HL-60 (cell line): ENCODE results near the gene C19orf12.

Experiments
- GABPA ChIP-seq: IDR thresholded peaks from 2 replicates; pipeline ENCODE4 v1.6.1; 2012; ENCODE audit warnings: low read depth
- POLR2AphosphoS5 ChIP-seq: IDR thresholded peaks from 2 replicates; pipeline ENCODE4 v1.6.1; 2012; ENCODE audit warnings: low read depth
- SPI1 ChIP-seq: IDR thresholded peaks from 2 replicates; pipeline ENCODE4 v1.6.1; 2012; ENCODE audit warnings: low read depth, mild to moderate bottlenecking, borderline replicate concordance
- TF ChIP-seq, protein P1 (sequence below): IDR thresholded peaks from one replicate; pipeline ENCODE4 v1.5.1; 2011; ENCODE audit warnings: low read length, control low read depth, inconsistent platforms; ENCODE audit not compliant: insufficient read depth
- TF ChIP-seq, protein P2 (sequence below): IDR thresholded peaks from 2 replicates; pipeline ENCODE4 v1.6.1; 2012; ENCODE audit warnings: low read depth; ENCODE audit not compliant: insufficient replicate concordance

DNA sequence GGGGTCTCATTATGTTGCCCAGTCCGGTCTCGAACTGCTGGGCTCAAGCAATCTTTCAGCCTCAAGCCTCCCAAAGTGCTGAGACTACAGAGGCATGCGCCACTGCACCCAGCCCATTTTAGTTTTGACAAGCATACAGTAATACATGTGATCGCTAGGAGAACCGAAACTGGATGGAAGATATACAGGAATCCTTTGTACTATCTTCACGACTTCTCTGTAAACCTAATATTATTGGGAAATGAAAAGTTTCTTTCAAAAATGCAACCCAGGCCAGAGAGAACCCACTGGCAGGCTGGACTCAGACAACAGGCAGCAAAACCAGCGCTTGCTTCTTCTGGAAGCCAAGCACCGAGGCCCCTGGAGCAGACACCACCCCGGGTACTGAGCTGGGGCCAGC is 9.4 kb downstream of the C19orf12 start:
- TF ChIP-seq, protein P1, sequence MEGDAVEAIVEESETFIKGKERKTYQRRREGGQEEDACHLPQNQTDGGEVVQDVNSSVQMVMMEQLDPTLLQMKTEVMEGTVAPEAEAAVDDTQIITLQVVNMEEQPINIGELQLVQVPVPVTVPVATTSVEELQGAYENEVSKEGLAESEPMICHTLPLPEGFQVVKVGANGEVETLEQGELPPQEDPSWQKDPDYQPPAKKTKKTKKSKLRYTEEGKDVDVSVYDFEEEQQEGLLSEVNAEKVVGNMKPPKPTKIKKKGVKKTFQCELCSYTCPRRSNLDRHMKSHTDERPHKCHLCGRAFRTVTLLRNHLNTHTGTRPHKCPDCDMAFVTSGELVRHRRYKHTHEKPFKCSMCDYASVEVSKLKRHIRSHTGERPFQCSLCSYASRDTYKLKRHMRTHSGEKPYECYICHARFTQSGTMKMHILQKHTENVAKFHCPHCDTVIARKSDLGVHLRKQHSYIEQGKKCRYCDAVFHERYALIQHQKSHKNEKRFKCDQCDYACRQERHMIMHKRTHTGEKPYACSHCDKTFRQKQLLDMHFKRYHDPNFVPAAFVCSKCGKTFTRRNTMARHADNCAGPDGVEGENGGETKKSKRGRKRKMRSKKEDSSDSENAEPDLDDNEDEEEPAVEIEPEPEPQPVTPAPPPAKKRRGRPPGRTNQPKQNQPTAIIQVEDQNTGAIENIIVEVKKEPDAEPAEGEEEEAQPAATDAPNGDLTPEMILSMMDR = no peak
- no peak for TF ChIP-seq GABPA
- TF ChIP-seq, protein P2, sequence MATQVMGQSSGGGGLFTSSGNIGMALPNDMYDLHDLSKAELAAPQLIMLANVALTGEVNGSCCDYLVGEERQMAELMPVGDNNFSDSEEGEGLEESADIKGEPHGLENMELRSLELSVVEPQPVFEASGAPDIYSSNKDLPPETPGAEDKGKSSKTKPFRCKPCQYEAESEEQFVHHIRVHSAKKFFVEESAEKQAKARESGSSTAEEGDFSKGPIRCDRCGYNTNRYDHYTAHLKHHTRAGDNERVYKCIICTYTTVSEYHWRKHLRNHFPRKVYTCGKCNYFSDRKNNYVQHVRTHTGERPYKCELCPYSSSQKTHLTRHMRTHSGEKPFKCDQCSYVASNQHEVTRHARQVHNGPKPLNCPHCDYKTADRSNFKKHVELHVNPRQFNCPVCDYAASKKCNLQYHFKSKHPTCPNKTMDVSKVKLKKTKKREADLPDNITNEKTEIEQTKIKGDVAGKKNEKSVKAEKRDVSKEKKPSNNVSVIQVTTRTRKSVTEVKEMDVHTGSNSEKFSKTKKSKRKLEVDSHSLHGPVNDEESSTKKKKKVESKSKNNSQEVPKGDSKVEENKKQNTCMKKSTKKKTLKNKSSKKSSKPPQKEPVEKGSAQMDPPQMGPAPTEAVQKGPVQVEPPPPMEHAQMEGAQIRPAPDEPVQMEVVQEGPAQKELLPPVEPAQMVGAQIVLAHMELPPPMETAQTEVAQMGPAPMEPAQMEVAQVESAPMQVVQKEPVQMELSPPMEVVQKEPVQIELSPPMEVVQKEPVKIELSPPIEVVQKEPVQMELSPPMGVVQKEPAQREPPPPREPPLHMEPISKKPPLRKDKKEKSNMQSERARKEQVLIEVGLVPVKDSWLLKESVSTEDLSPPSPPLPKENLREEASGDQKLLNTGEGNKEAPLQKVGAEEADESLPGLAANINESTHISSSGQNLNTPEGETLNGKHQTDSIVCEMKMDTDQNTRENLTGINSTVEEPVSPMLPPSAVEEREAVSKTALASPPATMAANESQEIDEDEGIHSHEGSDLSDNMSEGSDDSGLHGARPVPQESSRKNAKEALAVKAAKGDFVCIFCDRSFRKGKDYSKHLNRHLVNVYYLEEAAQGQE = no peak
- no peak for TF ChIP-seq POLR2AphosphoS5
- TF ChIP-seq SPI1 = no peak
